Breast epithelium (tissue), 4 donors: ENCODE data around the gene PRSS38. TPM values are rescaled to one million over a fixed set of nuclear protein-coding genes. Genes with fewer than 3 reads are reported as not detected.

ENCODE experiments used
- DNase-seq, 2 donors: peaks; one replicate each; pipeline ENCODE4 v3.0.0-alpha.2; 2019; ENCODE audit warnings: low spot score in 2 of 2
- H3K27ac ChIP-seq, 2 donors: fragments of 200-600 bp; sonication (generic) in 1 of 2; one replicate each; pipeline ENCODE4 v1.5.1; 2016 to 2019; ENCODE audit warnings: mild to moderate bottlenecking in 1 of 2
- H3K27me3 ChIP-seq, 2 donors: fragments of 200-600 bp; sonication (generic) in 1 of 2; one replicate each; pipeline versions ENCODE4 v1.5.1 to v1.6.0; 2017 to 2019; ENCODE audit warnings: control low read depth in 1 of 2, mild to moderate bottlenecking in 1 of 2
- H3K36me3 ChIP-seq: fragments of 200-600 bp; one replicate; pipeline ENCODE4 v1.5.1; 2019
- H3K4me1 ChIP-seq, 2 donors: fragments of 200-600 bp; sonication (generic); one replicate each; pipeline ENCODE4 v1.5.1; 2016 to 2019; ENCODE audit warnings: control low read depth in 1 of 2
- H3K4me3 ChIP-seq, 3 donors: fragments of 200-600 bp; sonication (generic); 1 replicate in 2 of 3; 2 replicates in 1 of 3; pipeline ENCODE4 v1.5.1; 2016 to 2019; ENCODE audit warnings: mild to moderate bottlenecking in 3 of 3, moderate library complexity in 2 of 3
- H3K9me3 ChIP-seq, 2 donors: fragments of 200-600 bp; sonication (generic) in 1 of 2; one replicate each; pipeline ENCODE4 v1.5.1; 2016 to 2019; ENCODE audit warnings: control low read depth in 1 of 2
- POLR2A ChIP-seq: fragments of 450-650 bp; IDR thresholded peaks from one replicate; pipeline ENCODE4 v1.6.1; 2016; ENCODE audit warnings: antibody characterized with exemption, mild to moderate bottlenecking, moderate library complexity
- POLR2AphosphoS5 ChIP-seq, 3 donors: sonication (generic); formaldehyde crosslinking; IDR thresholded peaks; one replicate each; pipeline ENCODE4 v1.6.1; 2017; ENCODE audit warnings: antibody characterized with exemption in 3 of 3
- intact Hi-C: fragments of 100-400 bp; cut with DNase I; formaldehyde crosslinking; loops from one replicate; pipeline ENCODE4 v1.15.1; 2023; ENCODE audit warnings: low total_unique reads
- total RNA-seq, 3 donors: library from RNA; depleted of rRNA; stranded (reverse); fragments of >200 nt; gene quantifications; one replicate each; pipeline ENCODE4 v1.1.0, GENCODE V29; 2016
- TF ChIP-seq, protein P1 (sequence below), 3 donors: fragments of 450-650 bp; IDR thresholded peaks; one replicate each; pipeline ENCODE4 v1.5.1; 2016 to 2017; ENCODE audit warnings: antibody characterized with exemption in 3 of 3, mild to moderate bottlenecking in 3 of 3, moderate library complexity in 3 of 3

PRSS38 gene
- total RNA-seq, 3 donors from 2014 or later, result not detected

DNA sequence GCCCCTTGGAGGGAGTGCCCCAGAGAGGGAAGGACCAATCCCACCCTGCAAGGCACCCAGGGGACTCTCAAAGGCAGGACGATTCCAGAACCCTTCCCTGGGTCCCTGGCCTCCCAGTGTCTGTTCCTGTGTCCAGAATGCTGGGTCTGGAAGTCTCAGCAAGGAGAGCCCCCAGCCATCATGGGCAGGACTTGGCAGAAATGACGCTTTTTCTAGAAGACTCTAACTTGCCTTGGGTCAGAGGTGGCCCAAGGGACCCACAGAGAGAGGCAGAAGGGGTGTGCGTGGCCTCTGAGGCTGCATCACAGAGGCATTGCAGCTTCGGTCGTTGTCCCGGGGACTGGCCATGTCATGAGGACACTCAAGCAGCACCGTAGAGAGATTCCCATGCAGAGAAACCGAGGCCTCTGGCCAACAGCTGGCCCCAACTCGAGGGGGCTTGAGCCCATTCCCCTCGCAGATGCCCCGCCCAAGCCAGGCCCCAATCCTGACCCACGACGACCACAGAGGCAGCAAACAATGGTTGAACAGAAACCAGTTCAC, 74.5 kb downstream of the PRSS38 start:
- DNase-seq, result no peak
- H3K27ac ChIP-seq, result no peak overlapping the region
- no peak overlapping the region for H3K4me3 ChIP-seq
- no peak for TF ChIP-seq POLR2AphosphoS5 (IDR thresholded peaks at IDR 0.05)
- TF ChIP-seq, protein P1, sequence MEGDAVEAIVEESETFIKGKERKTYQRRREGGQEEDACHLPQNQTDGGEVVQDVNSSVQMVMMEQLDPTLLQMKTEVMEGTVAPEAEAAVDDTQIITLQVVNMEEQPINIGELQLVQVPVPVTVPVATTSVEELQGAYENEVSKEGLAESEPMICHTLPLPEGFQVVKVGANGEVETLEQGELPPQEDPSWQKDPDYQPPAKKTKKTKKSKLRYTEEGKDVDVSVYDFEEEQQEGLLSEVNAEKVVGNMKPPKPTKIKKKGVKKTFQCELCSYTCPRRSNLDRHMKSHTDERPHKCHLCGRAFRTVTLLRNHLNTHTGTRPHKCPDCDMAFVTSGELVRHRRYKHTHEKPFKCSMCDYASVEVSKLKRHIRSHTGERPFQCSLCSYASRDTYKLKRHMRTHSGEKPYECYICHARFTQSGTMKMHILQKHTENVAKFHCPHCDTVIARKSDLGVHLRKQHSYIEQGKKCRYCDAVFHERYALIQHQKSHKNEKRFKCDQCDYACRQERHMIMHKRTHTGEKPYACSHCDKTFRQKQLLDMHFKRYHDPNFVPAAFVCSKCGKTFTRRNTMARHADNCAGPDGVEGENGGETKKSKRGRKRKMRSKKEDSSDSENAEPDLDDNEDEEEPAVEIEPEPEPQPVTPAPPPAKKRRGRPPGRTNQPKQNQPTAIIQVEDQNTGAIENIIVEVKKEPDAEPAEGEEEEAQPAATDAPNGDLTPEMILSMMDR (IDR thresholded peaks at IDR 0.05), result no peak
- TF ChIP-seq POLR2A, result no peak
- intact Hi-C loops, result no loop called here
- H3K9me3 ChIP-seq, result no peaks in the 10 kb centered on the region
- H3K27me3 ChIP-seq, result no peaks in the 10 kb centered on the region
- peaks cover 0 to 17% of the 10 kb centered on the region in 2 donors for H3K4me1 ChIP-seq
- H3K36me3 ChIP-seq, result no peaks in the 10 kb centered on the region

DNA sequence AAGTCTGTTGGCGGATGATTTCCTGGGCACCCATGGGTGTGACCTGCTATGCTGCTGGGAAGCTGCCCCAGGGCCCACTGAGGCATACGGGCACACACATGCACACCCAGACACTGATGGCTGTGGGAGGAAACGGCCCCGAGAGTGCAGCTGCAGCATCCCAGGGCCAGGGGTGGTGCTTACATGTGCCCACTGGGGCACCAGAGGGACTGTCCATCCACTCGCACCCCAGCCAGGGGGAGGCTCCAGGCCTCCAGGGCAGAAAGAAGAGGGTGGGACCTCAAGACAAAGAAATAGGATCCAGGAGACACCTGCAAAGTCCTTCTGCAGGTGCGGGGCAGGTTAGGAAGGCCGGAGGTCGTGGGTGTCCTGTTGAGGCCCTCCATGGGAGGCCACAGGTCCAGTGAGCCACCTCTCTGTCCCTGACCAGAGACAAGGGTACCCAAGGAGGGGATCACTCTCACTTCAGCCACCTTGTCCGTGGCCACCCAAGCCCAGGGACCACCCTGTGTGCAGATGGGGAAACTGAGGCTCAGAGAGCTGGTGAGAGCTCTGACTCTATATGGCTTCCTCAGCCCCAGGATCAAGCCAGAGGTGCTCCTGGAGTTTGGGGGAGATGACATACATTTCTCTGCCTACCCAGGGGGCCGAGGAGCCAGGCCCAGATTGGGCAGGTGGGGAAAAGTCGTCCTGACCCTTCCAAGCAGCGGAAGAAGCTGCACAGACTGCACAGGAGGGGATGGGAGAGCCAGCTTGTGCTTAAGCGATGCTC, 75.2 kb downstream of the PRSS38 start:
- peak in 1 of 2 donors; percentile 30 for DNase-seq
- no peaks in the 10 kb centered on the region for H3K36me3 ChIP-seq
- peaks cover under 1 to 14% of the 10 kb centered on the region in 2 donors for H3K4me1 ChIP-seq
- H3K27me3 ChIP-seq, result no peaks in the 10 kb centered on the region
- TF ChIP-seq POLR2AphosphoS5 (IDR thresholded peaks at IDR 0.05) (no peak), POLR2A (no peak)
- TF ChIP-seq, protein P1 (IDR thresholded peaks at IDR 0.05), result no peak
- intact Hi-C loops, result no loop called here
- no peak overlapping the region for H3K27ac ChIP-seq
- no peaks in the 10 kb centered on the region for H3K9me3 ChIP-seq
- no peak overlapping the region for H3K4me3 ChIP-seq

DNA sequence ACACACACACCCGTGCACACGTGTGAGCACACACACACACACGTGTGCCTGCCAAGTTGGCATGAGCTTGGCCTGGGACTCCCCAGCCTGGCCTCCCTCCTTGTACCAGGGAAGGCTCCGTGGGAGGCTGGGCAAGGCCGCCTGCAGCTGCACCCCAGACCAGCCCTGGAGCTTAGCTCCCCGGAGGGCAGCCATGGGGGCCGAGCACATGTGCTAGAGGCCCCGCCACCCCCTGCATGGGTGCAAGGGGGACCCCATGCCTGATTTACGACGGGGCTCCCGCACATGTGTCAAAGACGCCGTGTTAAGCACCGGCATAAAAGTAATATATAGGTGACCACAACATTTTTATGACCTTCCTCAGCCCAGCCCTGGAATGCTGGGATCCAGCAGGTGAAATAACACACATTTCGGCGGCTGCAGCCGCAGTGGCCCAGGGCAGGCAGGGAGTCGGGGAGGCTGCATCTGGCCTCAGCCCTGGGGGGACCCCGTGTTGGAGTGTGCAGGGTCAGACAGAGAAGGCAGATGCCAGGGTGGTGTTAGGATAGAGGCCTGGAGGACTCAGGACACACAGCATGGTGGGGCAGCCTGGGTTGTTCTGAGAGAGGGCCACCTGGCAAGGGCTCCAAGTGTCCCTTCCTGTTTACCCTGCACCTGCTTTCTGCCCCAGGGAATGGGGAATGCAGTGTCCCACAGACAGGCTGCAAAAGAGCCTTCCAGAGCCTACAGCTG, 75.9 kb downstream of the PRSS38 start:
- intact Hi-C loops, result no loop called here
- TF ChIP-seq POLR2A, result no peak
- TF ChIP-seq, protein P1 (IDR thresholded peaks at IDR 0.05), result no peak
- TF ChIP-seq POLR2AphosphoS5 (IDR thresholded peaks at IDR 0.05), result no peak
- peak in 1 of 2 donors; percentile 50 for DNase-seq
- peaks cover 3 to 11% of the 10 kb centered on the region in 2 donors for H3K4me1 ChIP-seq
- H3K9me3 ChIP-seq, result no peaks in the 10 kb centered on the region
- H3K4me3 ChIP-seq, result no peak overlapping the region
- no peak overlapping the region for H3K27ac ChIP-seq
- H3K36me3 ChIP-seq, result no peaks in the 10 kb centered on the region
- H3K27me3 ChIP-seq, result no peaks in the 10 kb centered on the region

DNA sequence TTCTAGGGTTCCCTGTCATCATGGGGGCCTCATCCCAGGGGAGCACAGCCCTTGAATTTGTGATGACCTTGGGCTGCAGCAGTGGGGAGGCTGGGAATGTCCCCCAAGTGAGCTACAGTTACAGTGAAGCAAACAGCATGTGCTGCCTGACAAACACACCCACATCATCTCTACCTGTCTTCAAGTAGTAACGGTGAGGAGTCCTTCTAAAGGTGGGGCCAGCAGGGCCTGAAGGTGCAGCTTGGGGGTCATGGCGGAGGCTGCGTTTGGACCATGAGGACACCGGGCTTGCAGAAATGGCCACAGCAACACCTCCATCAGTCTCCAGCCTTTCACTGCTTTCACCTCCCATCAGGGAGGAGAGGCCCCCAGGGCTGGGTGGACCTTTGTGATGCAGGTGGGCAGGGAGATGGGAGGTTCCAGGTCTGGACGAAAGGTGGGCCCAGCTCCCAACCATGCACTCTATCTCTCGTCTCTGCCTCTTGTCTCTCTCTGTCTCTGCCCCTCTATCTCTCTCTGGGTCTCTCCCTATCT, 76.5 kb downstream of the PRSS38 start:
- H3K4me1 ChIP-seq, result peaks cover 3 to 10% of the 10 kb centered on the region in 2 donors
- no peak for TF ChIP-seq POLR2AphosphoS5 (IDR thresholded peaks at IDR 0.05)
- no peak for TF ChIP-seq POLR2A
- TF ChIP-seq, protein P1 (IDR thresholded peaks at IDR 0.05), result no peak
- H3K4me3 ChIP-seq, result no peak overlapping the region
- no peaks in the 10 kb centered on the region for H3K9me3 ChIP-seq
- intact Hi-C loops, result no loop called here
- H3K27me3 ChIP-seq, result no peaks in the 10 kb centered on the region
- no peaks in the 10 kb centered on the region for H3K36me3 ChIP-seq
- DNase-seq, result peak; percentile 16 to 34
- no peak overlapping the region for H3K27ac ChIP-seq
